Measurements from ENCODE around the gene TPCN1. TPM values are rescaled to one million over a fixed set of nuclear protein-coding genes. Genes with fewer than 3 reads are reported as not detected.

The TPCN1 gene
- 30.4 and 38.6 TPM in 2 replicates for total RNA-seq (2014; rRNA removed; shearing (Covaris generic))

GRCh38 chr12:113221181-113221996, at the start of gene TPCN1:
TSS of gene TPCN1 (plus strand) at chr12:113221464. CDS start at chr12:113226853, 5,389 bp downstream.
- DNase-seq (ENCODE audit: low read depth): peak; percentile 100

DNA sequence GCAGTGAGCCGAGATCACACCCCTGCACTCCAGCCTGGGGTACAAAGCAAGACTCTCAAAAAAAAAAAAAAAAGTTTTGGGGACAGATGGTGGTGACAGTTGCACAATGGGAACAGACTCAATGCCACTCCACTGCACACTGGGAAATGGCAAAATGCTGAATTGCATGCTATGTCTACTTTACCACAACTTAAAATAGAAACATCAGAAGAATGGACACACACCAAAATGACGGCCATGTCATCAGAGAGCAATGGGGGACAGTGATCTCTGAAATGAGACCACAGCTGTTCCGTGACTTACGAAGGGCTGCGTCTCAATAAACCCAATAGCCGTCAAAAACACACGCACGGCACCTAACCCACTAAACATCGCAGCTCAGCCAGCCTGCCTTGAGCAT, 49.7 kb upstream of the TPCN1 start:
- no peak for DNase-seq (ENCODE audit: low read depth)

DNA sequence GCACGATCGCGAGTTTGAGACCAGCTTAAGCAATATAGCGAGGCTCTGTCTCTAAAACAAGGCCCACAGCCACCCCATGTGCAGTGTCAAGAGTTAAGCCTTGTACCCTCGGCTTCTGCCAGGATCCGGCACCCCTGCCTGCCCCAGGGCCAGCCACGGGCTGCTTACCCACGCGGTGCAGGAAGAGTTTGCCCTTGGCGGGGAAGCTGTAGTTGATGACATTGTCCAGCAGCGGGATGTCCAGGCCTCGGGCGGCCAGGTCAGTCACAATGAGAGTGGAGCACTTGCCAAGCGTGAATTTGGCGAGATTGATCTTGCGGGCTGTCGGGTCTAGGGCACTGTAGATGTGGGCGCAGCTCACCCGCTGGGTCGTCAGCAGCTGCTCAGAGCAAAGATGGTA, 49.1 kb upstream of the TPCN1 start:
- no peak for DNase-seq (ENCODE audit: low read depth)

DNA sequence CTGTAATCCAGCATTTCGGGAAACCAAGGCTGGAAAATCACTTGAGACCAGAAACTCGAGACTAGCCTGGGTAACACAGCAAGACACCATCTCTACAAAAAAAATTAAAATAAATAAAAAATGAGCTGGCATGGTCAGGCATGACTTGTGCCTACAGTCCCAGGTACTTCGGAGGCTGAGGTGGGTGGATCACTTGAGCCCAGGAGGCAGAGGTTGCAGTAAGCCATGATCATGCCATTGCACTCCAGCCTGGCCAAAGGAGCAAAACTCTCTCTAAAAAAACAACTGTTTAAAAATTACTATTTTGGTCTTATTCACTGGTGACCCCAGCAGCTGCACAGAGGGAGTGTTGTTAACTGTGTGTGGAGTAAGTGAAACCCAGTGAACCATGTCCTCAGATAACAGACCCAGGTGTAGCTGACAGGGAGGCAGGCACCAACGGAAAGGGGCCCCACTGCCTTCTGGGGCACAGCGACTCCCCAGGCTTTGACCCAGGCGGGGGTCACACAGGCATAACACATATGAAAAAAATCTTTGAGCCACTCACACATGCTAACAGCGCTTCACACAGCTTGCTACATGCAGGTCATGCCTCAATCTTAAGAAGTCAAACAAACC, 48.1 kb upstream of the TPCN1 start:
- DNase-seq (ENCODE audit: low read depth): no peak

DNA sequence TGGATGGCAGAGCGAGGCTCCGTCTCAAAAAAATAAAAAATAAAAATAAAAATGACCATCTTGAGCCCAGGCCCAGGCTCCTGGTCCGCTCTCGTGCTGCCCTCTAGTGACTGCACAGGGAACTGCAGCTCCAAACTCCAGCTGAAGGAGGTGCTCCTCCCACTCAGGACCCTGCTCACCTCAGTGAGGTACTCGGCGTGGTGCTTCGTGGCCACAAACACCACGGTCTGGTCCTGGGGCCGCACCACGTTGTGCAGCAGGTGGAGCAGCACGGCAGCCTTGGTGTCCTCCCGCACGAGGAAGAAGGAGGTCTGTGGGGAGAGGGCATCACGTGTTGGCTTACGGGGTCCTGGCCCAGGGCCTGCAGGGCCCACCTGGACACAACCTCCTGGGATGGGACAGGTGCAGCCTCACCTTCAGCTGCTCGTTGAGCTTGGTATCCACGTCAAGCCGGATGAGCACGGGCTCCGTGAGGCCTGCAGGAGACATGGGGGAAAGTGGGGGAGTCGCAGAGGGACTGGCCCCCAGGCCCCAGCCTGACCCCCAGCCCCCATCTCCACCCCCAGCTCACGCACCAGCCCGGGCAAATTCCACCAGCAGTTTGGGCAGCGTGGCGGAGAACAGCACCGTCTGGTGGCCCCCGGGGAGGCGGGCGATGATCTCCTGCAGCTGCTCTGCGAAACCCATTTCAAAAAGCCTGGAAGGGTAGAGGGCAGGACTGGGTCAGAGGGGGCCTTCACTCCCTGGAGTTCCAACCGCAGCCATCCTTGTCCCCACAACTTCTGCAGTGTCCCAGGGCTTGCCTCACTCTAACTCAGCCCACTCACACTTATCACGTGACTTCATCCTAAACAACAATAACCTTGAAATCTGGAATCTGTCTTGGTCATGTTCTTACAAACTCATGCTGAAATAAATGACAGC, 46.5 kb upstream of the TPCN1 start:
- DNase-seq (ENCODE audit: low read depth): peak; percentile 51

DNA sequence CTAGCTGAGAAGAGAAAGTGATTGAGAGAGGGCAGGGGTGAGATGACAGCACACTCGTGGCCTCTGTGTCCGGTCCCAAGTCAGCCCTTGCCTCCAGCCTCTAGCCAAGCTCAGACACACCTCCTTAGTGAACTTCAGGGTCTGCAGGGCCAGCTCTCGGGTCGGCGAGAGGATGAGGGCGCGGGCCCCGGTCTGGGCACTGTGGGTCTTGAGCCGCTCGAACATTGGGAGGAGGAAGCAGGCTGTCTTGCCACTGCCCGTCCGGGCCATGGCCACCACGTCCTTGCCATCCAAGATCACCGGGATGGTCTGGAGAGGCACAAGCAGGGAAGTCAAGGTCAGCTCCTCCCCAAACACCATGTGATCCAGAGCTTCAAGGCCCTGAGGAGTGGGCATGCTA, 42.2 kb upstream of the TPCN1 start:
- DNase-seq (ENCODE audit: low read depth): no peak

- DNase-seq (ENCODE audit: low read depth): no peak
Observed at GRCh38 chr12:113180333-113180732, 40.9 kb upstream of the TPCN1 start.

GRCh38 chr12:113181975-113182374, 39.3 kb upstream of the TPCN1 start:
- no peak for DNase-seq (ENCODE audit: low read depth)

DNA sequence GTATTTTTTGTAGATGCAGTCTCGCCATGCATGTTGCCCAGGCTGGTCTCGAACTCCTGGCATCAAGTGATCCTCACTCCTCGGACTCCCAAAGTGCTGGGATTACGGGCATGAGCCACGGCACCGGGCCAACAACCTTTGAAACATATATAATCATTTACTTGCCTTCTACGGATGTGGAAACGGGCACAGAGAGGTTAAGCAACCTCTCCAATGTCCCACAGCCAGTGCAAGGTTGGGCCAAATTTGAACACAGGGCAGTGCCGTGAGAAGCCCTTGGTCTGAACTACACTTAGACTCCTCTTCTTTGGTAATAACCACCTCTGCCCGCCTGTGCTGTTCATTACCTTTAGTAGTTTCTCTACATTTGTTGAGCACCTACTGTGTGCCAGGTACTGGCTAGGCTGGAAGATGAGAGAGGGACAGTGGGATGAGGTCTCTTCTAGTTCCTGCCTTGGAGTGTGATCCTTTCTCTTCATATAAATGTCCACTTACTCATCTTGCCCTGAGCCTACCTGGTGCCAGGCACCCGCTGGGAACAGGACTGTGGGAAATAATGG, 38.2 kb upstream of the TPCN1 start:
- DNase-seq (ENCODE audit: low read depth): no peak

GRCh38 chr12:113184098-113184899, 37.0 kb upstream of the TPCN1 start:
- DNase-seq (ENCODE audit: low read depth): no peak

DNA sequence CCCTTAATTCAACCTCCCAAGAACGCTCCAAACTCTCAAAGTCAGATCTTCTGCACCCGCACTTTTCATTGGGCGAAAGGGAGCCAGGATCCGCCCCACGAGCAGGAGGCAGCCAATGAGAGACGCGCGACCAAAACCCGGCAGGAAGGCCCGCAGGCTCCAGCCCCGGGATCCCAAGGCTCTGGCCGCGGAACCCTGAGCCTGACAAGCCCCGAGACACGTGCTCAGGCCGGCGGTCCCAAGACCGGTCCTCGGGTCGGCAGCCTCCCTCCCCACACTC, 36.4 kb upstream of the TPCN1 start:
- DNase-seq (ENCODE audit: low read depth): peak; percentile 86

- DNase-seq (ENCODE audit: low read depth): peak; percentile 68
Observed at GRCh38 chr12:113185180-113186032, 35.9 kb upstream of the TPCN1 start, which contains the start of the genes DDX54 and RITA1. TSS of gene DDX54 (minus strand) at chr12:113185478. CDS start at chr12:113185451, 27 bp downstream. TSS of gene RITA1 (plus strand) at chr12:113185721. CDS start at chr12:113186747, 1,026 bp downstream.

DNA sequence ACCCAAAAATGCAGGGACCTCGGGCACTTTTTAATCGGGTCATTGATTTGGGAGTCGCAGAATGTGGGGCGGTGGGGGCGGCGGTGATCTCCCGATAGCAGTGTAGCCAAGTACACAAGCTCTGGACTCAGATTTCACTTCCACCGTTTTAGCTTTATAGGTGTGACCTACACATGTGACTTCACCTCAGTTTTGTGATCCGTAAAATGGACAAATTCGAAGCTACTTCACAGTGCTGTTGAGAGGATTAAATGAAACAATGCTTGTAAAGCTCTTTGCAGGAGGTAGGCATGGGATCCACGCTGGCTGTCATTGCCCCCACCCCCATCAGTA, 35.3 kb upstream of the TPCN1 start:
- DNase-seq (ENCODE audit: low read depth): no peak

DNA sequence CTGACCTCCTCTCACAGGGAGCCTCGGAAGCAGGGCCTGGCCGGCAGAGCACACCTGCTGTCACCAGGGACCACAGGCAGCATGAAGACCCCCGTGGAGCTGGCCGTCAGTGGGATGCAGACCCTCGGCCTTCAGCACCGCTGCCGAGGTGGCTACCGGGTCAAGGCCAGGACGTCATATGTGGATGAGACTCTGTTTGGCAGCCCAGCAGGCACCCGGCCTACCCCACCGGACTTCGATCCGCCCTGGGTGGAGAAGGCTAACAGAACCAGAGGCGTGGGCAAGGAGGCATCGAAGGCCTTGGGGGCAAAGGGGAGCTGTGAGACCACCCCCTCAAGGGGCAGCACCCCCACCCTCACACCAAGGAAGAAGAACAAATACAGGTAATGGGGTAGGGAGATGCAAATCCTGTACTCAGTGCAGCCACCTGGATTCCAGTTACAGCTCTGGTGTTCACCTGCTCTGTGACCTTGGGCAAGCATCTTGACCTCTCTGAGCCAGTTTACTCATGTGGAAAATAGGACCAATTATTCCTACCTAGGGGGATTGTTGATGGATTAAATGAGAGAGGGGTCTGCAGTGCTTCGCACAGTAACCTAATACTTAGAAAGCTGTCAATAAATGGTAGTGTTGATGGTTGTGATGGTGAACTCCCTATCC, 34.5 kb upstream of the TPCN1 start:
- no peak for DNase-seq (ENCODE audit: low read depth)

GRCh38 chr12:113189361-113189760, 31.9 kb upstream of the TPCN1 start:
- no peak for DNase-seq (ENCODE audit: low read depth)

- peak; percentile 58 for DNase-seq (ENCODE audit: low read depth)
Observed at GRCh38 chr12:113190761-113191160, 30.5 kb upstream of the TPCN1 start.

DNA sequence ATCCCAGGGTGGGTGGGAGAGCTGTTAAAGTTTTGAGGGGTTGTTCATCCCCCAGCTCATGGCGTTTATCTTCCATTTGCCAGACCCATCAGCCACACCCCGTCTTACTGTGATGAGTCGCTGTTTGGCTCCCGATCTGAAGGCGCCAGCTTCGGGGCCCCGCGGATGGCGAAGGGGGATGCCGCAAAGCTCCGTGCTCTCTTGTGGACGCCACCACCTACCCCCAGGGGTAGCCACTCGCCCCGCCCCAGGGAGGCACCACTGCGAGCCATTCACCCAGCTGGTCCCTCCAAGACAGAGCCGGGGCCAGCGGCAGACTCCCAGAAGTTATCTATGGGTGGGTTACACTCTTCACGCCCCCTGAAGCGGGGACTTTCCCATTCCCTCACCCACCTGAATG, 30.0 kb upstream of the TPCN1 start:
- DNase-seq (ENCODE audit: low read depth): no peak

DNA sequence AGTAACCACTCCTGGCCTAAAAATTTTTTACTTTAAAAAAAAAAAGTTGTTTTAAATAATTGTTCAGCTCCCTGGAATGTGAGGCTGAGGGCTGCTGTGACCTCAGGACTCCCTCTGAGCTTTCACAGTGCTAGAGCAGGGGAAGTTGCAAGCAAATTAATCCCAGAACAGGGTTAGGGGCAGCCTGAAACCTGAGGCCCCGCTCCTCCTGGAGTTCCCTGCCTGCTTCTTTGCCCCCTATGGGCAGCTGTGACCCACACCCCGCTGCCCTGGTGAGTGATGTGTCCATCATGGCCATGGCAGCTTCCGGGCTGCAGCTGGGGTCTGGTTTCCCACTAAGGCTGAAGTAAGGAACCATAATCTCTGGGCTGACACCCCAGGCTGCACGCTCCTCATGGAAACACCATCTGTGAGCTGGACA, 26.3 kb upstream of the TPCN1 start:
- DNase-seq (ENCODE audit: low read depth): peak; percentile 78

- DNase-seq (ENCODE audit: low read depth): no peak
Observed at GRCh38 chr12:113195598-113195997, 25.7 kb upstream of the TPCN1 start.

DNA sequence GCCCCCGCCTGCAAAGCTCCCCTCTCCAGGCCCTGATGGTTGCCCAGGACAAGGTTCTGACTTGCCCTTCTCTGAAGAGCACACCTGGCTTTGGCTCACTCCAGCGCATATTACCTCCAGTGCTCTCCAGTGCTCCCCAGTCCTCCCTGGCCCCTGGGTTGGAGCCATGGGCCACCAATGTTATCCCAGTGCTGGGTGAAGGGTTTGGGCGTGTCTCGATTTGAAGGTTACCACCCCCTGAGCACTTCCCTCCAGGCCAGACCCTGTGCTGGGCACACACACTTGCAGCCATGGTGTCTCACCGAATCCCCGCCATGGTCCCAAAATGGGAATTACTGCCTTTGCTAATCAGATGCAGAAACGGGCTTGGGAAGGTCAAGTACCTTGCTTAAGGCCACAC, 24.7 kb upstream of the TPCN1 start:
- no peak for DNase-seq (ENCODE audit: low read depth)

Measured in RPMI7951 (cell line).